Measurements from ENCODE around the gene CAPNS1.
A peak's percentile ranks its signal among the peaks of the same experiment; 100 is the strongest.

Gene CAPNS1

GRCh38 chr19:36106991-36107390 is 32.9 kb upstream of the CAPNS1 start:
- no peak for DNase-seq (ENCODE audit: insufficient read length, low spot score)
- TF ChIP-seq POLR2A (IDR thresholded peaks at IDR 0.05; ENCODE audit: low read depth, low read length), result no peak
- FAIRE-seq, result no peak

- DNase-seq (ENCODE audit: insufficient read length, low spot score) (no peak), FAIRE-seq (no peak)
- TF ChIP-seq POLR2A (IDR thresholded peaks at IDR 0.05; ENCODE audit: low read depth, low read length), result no peak
Observed at GRCh38 chr19:36108684-36109083, 31.2 kb upstream of the CAPNS1 start.

GRCh38 chr19:36110487-36111199 is 29.2 kb upstream of the CAPNS1 start, which contains the start of gene OVOL3:
OVOL3 (plus strand) TSS chr19:36111143; CDS start chr19:36111203, 60 bp downstream.
- FAIRE-seq (no peak), DNase-seq (ENCODE audit: insufficient read length, low spot score) (no peak)
- no peak for TF ChIP-seq POLR2A (IDR thresholded peaks at IDR 0.05; ENCODE audit: low read depth, low read length)

- DNase-seq (ENCODE audit: insufficient read length, low spot score), result no peak
- no peak for TF ChIP-seq POLR2A (IDR thresholded peaks at IDR 0.05; ENCODE audit: low read depth, low read length)
- no peak for FAIRE-seq
Observed at GRCh38 chr19:36111200-36111539, 28.7 kb upstream of the CAPNS1 start.

GRCh38 chr19:36112678-36113077 is 27.2 kb upstream of the CAPNS1 start:
- no peak for TF ChIP-seq POLR2A (IDR thresholded peaks at IDR 0.05; ENCODE audit: low read depth, low read length)
- DNase-seq (ENCODE audit: insufficient read length, low spot score), result no peak
- FAIRE-seq, result no peak

- FAIRE-seq (no peak), DNase-seq (ENCODE audit: insufficient read length, low spot score) (no peak)
- TF ChIP-seq POLR2A (IDR thresholded peaks at IDR 0.05; ENCODE audit: low read depth, low read length), result no peak
Observed at GRCh38 chr19:36113425-36113824, 26.4 kb upstream of the CAPNS1 start.

- no peak for TF ChIP-seq POLR2A (IDR thresholded peaks at IDR 0.05; ENCODE audit: low read depth, low read length)
- FAIRE-seq, result no peak
- DNase-seq (ENCODE audit: insufficient read length, low spot score), result no peak
Observed at GRCh38 chr19:36113894-36114720, 25.8 kb upstream of the CAPNS1 start.

GRCh38 chr19:36114721-36115452 is 25.0 kb upstream of the CAPNS1 start, which contains the start of gene POLR2I:
POLR2I (minus strand) TSS chr19:36114875; CDS start chr19:36114856, 19 bp downstream.
- peak; percentile 41 for FAIRE-seq
- peak; percentile 72 for TF ChIP-seq POLR2A (IDR thresholded peaks at IDR 0.05; ENCODE audit: low read depth, low read length)
- DNase-seq (ENCODE audit: insufficient read length, low spot score), result peak; percentile 99

- FAIRE-seq (no peak), DNase-seq (ENCODE audit: insufficient read length, low spot score) (peak; percentile 83)
- peak; percentile 77 for TF ChIP-seq POLR2A (IDR thresholded peaks at IDR 0.05; ENCODE audit: low read depth, low read length)
Observed at GRCh38 chr19:36115453-36116343, 24.2 kb upstream of the CAPNS1 start, which contains the start of gene TBCB. TBCB (plus strand) TSS chr19:36115468; CDS start chr19:36115561, 93 bp downstream.

GRCh38 chr19:36116344-36116637 is 23.6 kb upstream of the CAPNS1 start:
- DNase-seq (ENCODE audit: insufficient read length, low spot score) (no peak), FAIRE-seq (no peak)
- no peak for TF ChIP-seq POLR2A (IDR thresholded peaks at IDR 0.05; ENCODE audit: low read depth, low read length)

- DNase-seq (ENCODE audit: insufficient read length, low spot score) (no peak), FAIRE-seq (no peak)
- TF ChIP-seq POLR2A (IDR thresholded peaks at IDR 0.05; ENCODE audit: low read depth, low read length), result no peak
Observed at GRCh38 chr19:36120092-36120983, 19.5 kb upstream of the CAPNS1 start.

- FAIRE-seq (no peak), DNase-seq (ENCODE audit: insufficient read length, low spot score) (no peak)
- TF ChIP-seq POLR2A (IDR thresholded peaks at IDR 0.05; ENCODE audit: low read depth, low read length), result no peak
Observed at GRCh38 chr19:36120984-36121358, 18.9 kb upstream of the CAPNS1 start.

Measured in H54 (cell line).